ENCODE measurements around the gene SPRY1.

Gene SPRY1

GRCh38 chr4:123351713-123352112 lies 44.9 kb upstream of the SPRY1 start:
- in situ Hi-C loops (cut with MboI; ENCODE audit: low sequenced_read_pairs, unreplicated experiment) = no loop called here
- TF ChIP-seq, protein P1, sequence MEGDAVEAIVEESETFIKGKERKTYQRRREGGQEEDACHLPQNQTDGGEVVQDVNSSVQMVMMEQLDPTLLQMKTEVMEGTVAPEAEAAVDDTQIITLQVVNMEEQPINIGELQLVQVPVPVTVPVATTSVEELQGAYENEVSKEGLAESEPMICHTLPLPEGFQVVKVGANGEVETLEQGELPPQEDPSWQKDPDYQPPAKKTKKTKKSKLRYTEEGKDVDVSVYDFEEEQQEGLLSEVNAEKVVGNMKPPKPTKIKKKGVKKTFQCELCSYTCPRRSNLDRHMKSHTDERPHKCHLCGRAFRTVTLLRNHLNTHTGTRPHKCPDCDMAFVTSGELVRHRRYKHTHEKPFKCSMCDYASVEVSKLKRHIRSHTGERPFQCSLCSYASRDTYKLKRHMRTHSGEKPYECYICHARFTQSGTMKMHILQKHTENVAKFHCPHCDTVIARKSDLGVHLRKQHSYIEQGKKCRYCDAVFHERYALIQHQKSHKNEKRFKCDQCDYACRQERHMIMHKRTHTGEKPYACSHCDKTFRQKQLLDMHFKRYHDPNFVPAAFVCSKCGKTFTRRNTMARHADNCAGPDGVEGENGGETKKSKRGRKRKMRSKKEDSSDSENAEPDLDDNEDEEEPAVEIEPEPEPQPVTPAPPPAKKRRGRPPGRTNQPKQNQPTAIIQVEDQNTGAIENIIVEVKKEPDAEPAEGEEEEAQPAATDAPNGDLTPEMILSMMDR (IDR thresholded peaks at IDR 0.05; ENCODE audit: borderline replicate concordance, control extremely low read depth, extremely low read depth, insufficient read depth, missing control alignments) = no peak

GRCh38 chr4:123352240-123352945 lies 44.2 kb upstream of the SPRY1 start:
- TF ChIP-seq, protein P1 (IDR thresholded peaks at IDR 0.05; ENCODE audit: borderline replicate concordance, control extremely low read depth, extremely low read depth, insufficient read depth, missing control alignments) = no peak
- in situ Hi-C loops (cut with MboI; ENCODE audit: low sequenced_read_pairs, unreplicated experiment) = no loop called here
- DNase-seq (ENCODE audit: low spot score) = no peak

More at GRCh38 chr4:123351713-123352112, 44.9 kb upstream of the SPRY1 start:
- DNase-seq (ENCODE audit: low spot score) = no peak

GRCh38 chr4:123352966-123353365 lies 43.6 kb upstream of the SPRY1 start:
- TF ChIP-seq, protein P1 (IDR thresholded peaks at IDR 0.05; ENCODE audit: borderline replicate concordance, control extremely low read depth, extremely low read depth, insufficient read depth, missing control alignments) = no peak
- in situ Hi-C loops (cut with MboI; ENCODE audit: low sequenced_read_pairs, unreplicated experiment) = no loop called here
- DNase-seq (ENCODE audit: low spot score) = no peak

DNA sequence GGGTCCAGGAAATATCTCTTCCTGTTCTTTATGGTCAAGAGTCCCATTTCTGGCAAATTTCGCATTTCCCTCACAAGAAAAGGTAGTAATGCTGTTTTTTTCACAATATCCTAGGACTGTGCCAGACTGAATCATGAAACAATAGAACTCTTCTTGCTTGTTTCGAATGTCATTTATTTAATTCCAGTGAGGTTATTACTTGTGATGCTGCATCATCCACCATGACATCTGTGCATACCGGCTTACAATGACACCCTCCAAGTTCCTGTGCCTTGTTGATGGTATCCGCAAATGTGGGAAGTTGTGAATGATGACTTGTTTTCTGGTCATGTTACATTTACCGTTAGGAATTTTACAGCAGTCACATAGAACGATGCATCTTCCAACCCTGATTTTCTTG lies 42.9 kb upstream of the SPRY1 start:
- TF ChIP-seq, protein P1 (IDR thresholded peaks at IDR 0.05; ENCODE audit: borderline replicate concordance, control extremely low read depth, extremely low read depth, insufficient read depth, missing control alignments) = no peak
- in situ Hi-C loops (cut with MboI; ENCODE audit: low sequenced_read_pairs, unreplicated experiment) = no loop called here
- DNase-seq (ENCODE audit: low spot score) = no peak

- TF ChIP-seq, protein P1 (IDR thresholded peaks at IDR 0.05; ENCODE audit: borderline replicate concordance, control extremely low read depth, extremely low read depth, insufficient read depth, missing control alignments) = no peak
- DNase-seq (ENCODE audit: low spot score) = no peak
- in situ Hi-C loops (cut with MboI; ENCODE audit: low sequenced_read_pairs, unreplicated experiment) = no loop called here
Measured at GRCh38 chr4:123354701-123355100, 41.9 kb upstream of the SPRY1 start.

- in situ Hi-C loops (cut with MboI; ENCODE audit: low sequenced_read_pairs, unreplicated experiment) = no loop called here
- TF ChIP-seq, protein P1 (IDR thresholded peaks at IDR 0.05; ENCODE audit: borderline replicate concordance, control extremely low read depth, extremely low read depth, insufficient read depth, missing control alignments) = no peak
Measured at GRCh38 chr4:123356921-123357320, 39.7 kb upstream of the SPRY1 start.

More at GRCh38 chr4:123356921-123357320, 39.7 kb upstream of the SPRY1 start:
- no peak for DNase-seq (ENCODE audit: low spot score)

Measured in GM13976 (cell line).